GM18511 (cell line): ENCODE results near the gene CABCOCO1.

Experiments used
- ATAC-seq: cut with Tn5 transposase; IDR thresholded peaks from one replicate; pipeline ENCODE4 v1.9.1; 2021; ENCODE audit warnings: mild to moderate bottlenecking, moderate library complexity; ENCODE audit not compliant: unreplicated experiment

The CABCOCO1 gene

GRCh38 chr10:61754587-61755550, 92.1 kb downstream of the CABCOCO1 start:
- no peak for ATAC-seq

GRCh38 chr10:61757001-61757400, 94.3 kb downstream of the CABCOCO1 start:
- ATAC-seq, result no peak

- no peak for ATAC-seq
These were observed 95.0 kb downstream of the CABCOCO1 start for GRCh38 chr10:61757525-61758397.

GRCh38 chr10:61758433-61758832, 95.7 kb downstream of the CABCOCO1 start:
- no peak for ATAC-seq

- no peak for ATAC-seq
These were observed 97.0 kb downstream of the CABCOCO1 start for GRCh38 chr10:61759751-61760150.

GRCh38 chr10:61760943-61761824, 98.5 kb downstream of the CABCOCO1 start:
- no peak for ATAC-seq

- ATAC-seq, result no peak
These were observed 99.1 kb downstream of the CABCOCO1 start for GRCh38 chr10:61761825-61762217.

- ATAC-seq, result no peak
These were observed 101.0 kb downstream of the CABCOCO1 start for GRCh38 chr10:61763778-61764177.

- no peak for ATAC-seq
These were observed 101.8 kb downstream of the CABCOCO1 start for GRCh38 chr10:61764486-61764885.

GRCh38 chr10:61765176-61766087, 102.7 kb downstream of the CABCOCO1 start:
- ATAC-seq, result no peak

- ATAC-seq, result no peak
These were observed 104.2 kb downstream of the CABCOCO1 start for GRCh38 chr10:61766927-61767326.

- ATAC-seq, result no peak
These were observed 111.3 kb downstream of the CABCOCO1 start for GRCh38 chr10:61774031-61774430.

- ATAC-seq, result no peak
These were observed 112.4 kb downstream of the CABCOCO1 start for GRCh38 chr10:61775111-61775510.

GRCh38 chr10:61776615-61777266, 114.0 kb downstream of the CABCOCO1 start:
- ATAC-seq, result no peak

- ATAC-seq, result no peak
These were observed 115.4 kb downstream of the CABCOCO1 start for GRCh38 chr10:61778137-61778536.

- no peak for ATAC-seq
These were observed 116.5 kb downstream of the CABCOCO1 start for GRCh38 chr10:61779276-61779675.

GRCh38 chr10:61779950-61780659, 117.4 kb downstream of the CABCOCO1 start:
- no peak for ATAC-seq

GRCh38 chr10:61780732-61781131, 118.0 kb downstream of the CABCOCO1 start:
- ATAC-seq, result no peak
